MM.1S (cell line): Measurements from ENCODE around the gene ATXN1.

Experiments
- DNase-seq: peaks from one replicate; pipeline ENCODE4 v3.0.0-alpha.2; 2015
- H2AFZ ChIP-seq: fragments of 300-600 bp; sonication (generic); 2 replicates; pipeline ENCODE4 v1.6.0; 2016; ENCODE audit warnings: antibody characterized with exemption, low read length
- H3F3A ChIP-seq: fragments of 300-600 bp; sonication (generic); 2 replicates; pipeline ENCODE4 v1.6.1; 2016; ENCODE audit warnings: mild to moderate bottlenecking, antibody characterized with exemption, low read length, moderate library complexity, mixed read lengths; ENCODE audit not compliant: insufficient read depth
- H3K27ac ChIP-seq: fragments of 300-600 bp; sonication (generic); 2 replicates; pipeline ENCODE4 v1.5.1; 2016; ENCODE audit warnings: mild to moderate bottlenecking, low read length
- H3K27me3 ChIP-seq: fragments of 300-600 bp; sonication (generic); replicated peaks from 2 replicates; pipeline ENCODE4 v1.6.0; 2016; ENCODE audit warnings: low read length; ENCODE audit not compliant: insufficient read depth
- H3K36me3 ChIP-seq: fragments of 300-600 bp; sonication (generic); replicated peaks from 2 replicates; pipeline ENCODE4 v1.6.1; 2016; ENCODE audit warnings: mild to moderate bottlenecking, low read length, mixed read lengths; ENCODE audit not compliant: insufficient read depth
- H3K4me1 ChIP-seq: fragments of 300-600 bp; sonication (generic); 2 replicates; pipeline ENCODE4 v1.6.1; 2016; ENCODE audit warnings: low read length, mixed read lengths
- H3K4me2 ChIP-seq: fragments of 300-600 bp; sonication (generic); 2 replicates; pipeline ENCODE4 v1.6.0; 2016; ENCODE audit warnings: low read depth, low read length
- H3K4me3 ChIP-seq: fragments of 300-600 bp; sonication (generic); 2 replicates; pipeline ENCODE4 v1.5.1; 2016; ENCODE audit warnings: low read length, mixed read lengths
- H3K79me2 ChIP-seq: fragments of 300-600 bp; sonication (generic); 2 replicates; pipeline ENCODE4 v1.6.1; 2016; ENCODE audit warnings: mixed run types, low read length, mixed read lengths
- H3K9ac ChIP-seq: fragments of 300-600 bp; sonication (generic); 2 replicates; pipeline ENCODE4 v1.6.1; 2016; ENCODE audit warnings: low read length, mixed read lengths
- H3K9me2 ChIP-seq: fragments of 300-600 bp; sonication (generic); replicated peaks from 2 replicates; pipeline ENCODE4 v1.6.1; 2016; ENCODE audit warnings: mild to moderate bottlenecking, low read length, mixed read lengths; ENCODE audit not compliant: insufficient read depth
- H3K9me3 ChIP-seq: fragments of 300-600 bp; sonication (generic); replicated peaks from 2 replicates; pipeline ENCODE4 v1.6.1; 2016; ENCODE audit warnings: mild to moderate bottlenecking, low read length, mixed read lengths; ENCODE audit not compliant: insufficient read depth
- H4K20me1 ChIP-seq: fragments of 300-600 bp; sonication (generic); 2 replicates; pipeline ENCODE4 v1.6.1; 2016; ENCODE audit warnings: mild to moderate bottlenecking, low read length, moderate library complexity, mixed read lengths; ENCODE audit not compliant: insufficient read depth
- CTCF ChIP-seq: fragments of 300-600 bp; sonication (generic); IDR thresholded peaks from 2 replicates; pipeline ENCODE4 v1.5.1; 2016; ENCODE audit warnings: antibody characterized with exemption, low read length, mixed read lengths
- EZH2 ChIP-seq: fragments of 300-600 bp; sonication (generic); optimal IDR thresholded peaks from 2 replicates; pipeline ENCODE3; 2017; ENCODE audit warnings: low read depth, mild to moderate bottlenecking, antibody characterized with exemption, low read length, mixed read lengths
- EZH2phosphoT487 ChIP-seq: fragments of 300-600 bp; sonication (generic); IDR thresholded peaks from 2 replicates; pipeline ENCODE4 v1.6.1; 2018; ENCODE audit warnings: antibody characterized with exemption, low read length

ATXN1 gene

GRCh38 chr6:16533210-16533609 lies 228.1 kb downstream of the ATXN1 start:
- Histone ChIP-seq H3K9me2 (no peaks in the 10 kb centered on the region), H4K20me1 (no peaks in the 10 kb centered on the region), H3K4me1 (no peaks in the 10 kb centered on the region), H2AFZ (no peak overlapping the region), H3K27me3 (no peaks in the 10 kb centered on the region), H3K9ac (no peak overlapping the region), H3K9me3 (no peaks in the 10 kb centered on the region), H3K4me3 (no peak overlapping the region), H3F3A (no peaks in the 10 kb centered on the region), H3K36me3 (no peaks in the 10 kb centered on the region), H3K27ac (no peak overlapping the region), H3K4me2 (no peak overlapping the region), H3K79me2 (no peaks in the 10 kb centered on the region)
- DNase-seq, result no peak
- no peak for TF ChIP-seq CTCF
- no peak for TF ChIP-seq EZH2
- TF ChIP-seq EZH2phosphoT487, result no peak

GRCh38 chr6:16527691-16528090 lies 233.6 kb downstream of the ATXN1 start:
- Histone ChIP-seq H3K9me2 (no peaks in the 10 kb centered on the region), H4K20me1 (no peaks in the 10 kb centered on the region), H3F3A (no peaks in the 10 kb centered on the region), H3K4me3 (no peak overlapping the region), H2AFZ (no peak overlapping the region), H3K27ac (no peak overlapping the region), H3K36me3 (no peaks in the 10 kb centered on the region), H3K79me2 (no peaks in the 10 kb centered on the region), H3K27me3 (no peaks in the 10 kb centered on the region), H3K4me1 (no peaks in the 10 kb centered on the region), H3K4me2 (no peak overlapping the region), H3K9me3 (no peaks in the 10 kb centered on the region), H3K9ac (no peak overlapping the region)
- no peak for DNase-seq
- TF ChIP-seq EZH2 (no peak), CTCF (no peak), EZH2phosphoT487 (no peak)

GRCh38 chr6:16524380-16524707 lies 236.9 kb downstream of the ATXN1 start:
- TF ChIP-seq EZH2phosphoT487 (no peak), EZH2 (no peak), CTCF (no peak)
- Histone ChIP-seq H3K9me3 (no peaks in the 10 kb centered on the region), H4K20me1 (no peaks in the 10 kb centered on the region), H3K36me3 (no peaks in the 10 kb centered on the region), H3K79me2 (no peaks in the 10 kb centered on the region), H3K4me3 (no peak overlapping the region), H3F3A (peaks cover 4% of the 10 kb centered on the region; the same call in 1 of the 2 replicates), H2AFZ (no peak overlapping the region), H3K4me2 (no peak overlapping the region), H3K9me2 (no peaks in the 10 kb centered on the region), H3K27me3 (no peaks in the 10 kb centered on the region), H3K9ac (no peak overlapping the region), H3K4me1 (peaks cover 5% of the 10 kb centered on the region), H3K27ac (no peak overlapping the region)
- DNase-seq, result no peak
